Neural crest cell (in vitro differentiated cells): Measurements from ENCODE around the gene KIF22. TPM values are rescaled to one million over a fixed set of nuclear protein-coding genes. Genes with fewer than 3 reads are reported as not detected.

Experiments
- DNase-seq: peaks from one replicate; pipeline ENCODE4 v3.0.0; 2021; ENCODE audit warnings: low read depth, mixed read lengths, low spot score
- H3K27ac Mint-ChIP-seq: one replicate; pipeline ENCODE4 v1.8.0; 2021; ENCODE audit warnings: mild to moderate bottlenecking, mixed read lengths; ENCODE audit not compliant: unreplicated experiment
- H3K27me3 Mint-ChIP-seq: 2 replicates; pipeline ENCODE4 v1.8.0; 2021; ENCODE audit warnings: low read depth, mild to moderate bottlenecking, mixed read lengths
- H3K36me3 Mint-ChIP-seq: 2 replicates; pipeline ENCODE4 v1.8.0; 2021; ENCODE audit warnings: low read depth, mild to moderate bottlenecking, mixed read lengths
- H3K4me1 Mint-ChIP-seq: 2 replicates; pipeline ENCODE4 v1.8.0; 2021; ENCODE audit warnings: mixed read lengths
- H3K4me3 Mint-ChIP-seq: one replicate; pipeline ENCODE4 v1.8.0; 2021; ENCODE audit warnings: mild to moderate bottlenecking, mixed read lengths
- H3K9me3 Mint-ChIP-seq: 2 replicates; pipeline ENCODE4 v1.8.0; 2021; ENCODE audit warnings: mixed read lengths
- CTCF ChIP-seq: fragments of 200-600 bp; sonication (generic); conservative IDR thresholded peaks from 2 replicates; pipeline ENCODE4 v1.5.0; 2021; ENCODE audit warnings: antibody characterized with exemption, mild to moderate bottlenecking
- total RNA-seq: library from RNA; stranded (reverse); gene quantifications from 2 replicates; pipeline ENCODE4 v1.2.1, GENCODE V29; 2021

KIF22 gene
- total RNA-seq, 1 donor from 2014 or later: 173 TPM

- Mint-ChIP-seq H3K4me1 (no peaks in the 10 kb centered on the region), H3K27me3 (no peaks in the 10 kb centered on the region), H3K27ac (no peak overlapping the region), H3K4me3 (no peak overlapping the region), H3K36me3 (no peaks in the 10 kb centered on the region), H3K9me3 (no peaks in the 10 kb centered on the region)
- no peak for DNase-seq
- TF ChIP-seq CTCF: no peak
These were observed 62.1 kb downstream of the KIF22 start for GRCh38 chr16:29852654-29853053.

DNA sequence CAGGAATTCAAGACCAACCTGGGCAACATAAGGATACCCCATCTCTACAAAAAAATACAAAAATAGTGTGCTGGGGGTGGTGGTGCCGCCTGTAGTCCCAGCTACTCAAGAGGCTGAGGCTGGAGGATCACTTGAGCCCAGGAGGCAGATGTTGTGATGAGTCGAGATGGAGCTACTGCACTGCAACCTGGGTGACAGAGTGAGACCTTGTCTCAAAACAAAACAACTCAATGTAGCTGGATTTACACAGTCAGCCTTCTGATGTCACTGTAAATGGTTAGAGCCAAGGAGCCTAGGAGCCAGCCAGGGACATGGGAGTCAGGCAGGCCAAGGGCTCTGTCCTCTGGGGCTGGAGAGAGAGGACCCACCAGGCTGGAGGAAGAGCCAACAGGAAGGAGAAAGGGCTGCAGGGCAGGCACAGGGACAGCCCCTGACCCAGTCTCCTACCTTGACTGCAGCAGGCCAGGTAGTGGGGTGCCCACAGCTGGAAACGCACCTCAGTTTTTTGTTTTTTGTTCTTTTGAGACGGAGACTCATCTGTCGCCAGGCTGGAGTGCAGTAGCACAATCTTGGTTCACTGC, 64.1 kb downstream of the KIF22 start:
- Mint-ChIP-seq H3K27me3 (no peaks in the 10 kb centered on the region), H3K36me3 (no peaks in the 10 kb centered on the region), H3K4me1 (no peaks in the 10 kb centered on the region), H3K4me3 (no peak overlapping the region), H3K9me3 (no peaks in the 10 kb centered on the region), H3K27ac (no peak overlapping the region)
- TF ChIP-seq CTCF: no peak
- no peak for DNase-seq

Other genes starting within 250 kb of the KIF22 start
- gene SPN, start 127.5 kb upstream of the KIF22 start, total RNA-seq: 0.07 and 0.16 TPM in 2 replicates
- 77.3 and 79.5 TPM in 2 replicates for gene QPRT, start 111.6 kb upstream of the KIF22 start, total RNA-seq
- gene C16orf54, start 44.8 kb upstream of the KIF22 start, total RNA-seq: not detected in 2 replicates
- not detected in 2 replicates for gene ZG16, start 12.5 kb upstream of the KIF22 start, total RNA-seq
- gene MAZ, start 15.8 kb downstream of the KIF22 start, total RNA-seq: 605 and 635 TPM in 2 replicates
- gene PRRT2, start 21.4 kb downstream of the KIF22 start, total RNA-seq: 18.6 and 21.2 TPM in 2 replicates
- gene PAGR1, start 25.4 kb downstream of the KIF22 start, total RNA-seq: 47.6 and 48.4 TPM in 2 replicates
- 1.6 and 2.1 TPM in 2 replicates for gene MVP, start 29.7 kb downstream of the KIF22 start, total RNA-seq
- gene CDIPT, start 72.5 kb downstream of the KIF22 start, total RNA-seq: 37.5 and 40.6 TPM in 2 replicates
- gene SEZ6L2, start 108.8 kb downstream of the KIF22 start, total RNA-seq: 8.7 and 9.3 TPM in 2 replicates
- gene ASPHD1, start 109.7 kb downstream of the KIF22 start, total RNA-seq: 2.5 and 2.8 TPM in 2 replicates
- 24.3 and 25.2 TPM in 2 replicates for gene KCTD13, start 135.5 kb downstream of the KIF22 start, total RNA-seq
- gene TMEM219, start 171.3 kb downstream of the KIF22 start, total RNA-seq: 70.7 and 74.0 TPM in 2 replicates
- 67.7 and 73.2 TPM in 2 replicates for gene TAOK2, start 183.1 kb downstream of the KIF22 start, total RNA-seq
- 31.8 and 34.8 TPM in 2 replicates for gene HIRIP3, start 204.9 kb downstream of the KIF22 start, total RNA-seq
- 81.9 and 88.6 TPM in 2 replicates for gene INO80E, start 205.5 kb downstream of the KIF22 start, total RNA-seq
- 5.7 and 6.4 TPM in 2 replicates for gene DOC2A, start 220.3 kb downstream of the KIF22 start, total RNA-seq
- not detected in 2 replicates for gene C16orf92, start 232.4 kb downstream of the KIF22 start, total RNA-seq
- gene TLCD3B, start 240.5 kb downstream of the KIF22 start, total RNA-seq: 14.2 and 15.3 TPM in 2 replicates